LNCAP (cell line): ENCODE measurements around the gene UBAC1.

Source experiments
- TF ChIP-seq, protein P1 (sequence below): fragments of 450-650 bp; IDR thresholded peaks from 2 replicates; pipeline ENCODE4 v1.5.1; 2017; ENCODE audit warnings: mild to moderate bottlenecking

Gene UBAC1

DNA sequence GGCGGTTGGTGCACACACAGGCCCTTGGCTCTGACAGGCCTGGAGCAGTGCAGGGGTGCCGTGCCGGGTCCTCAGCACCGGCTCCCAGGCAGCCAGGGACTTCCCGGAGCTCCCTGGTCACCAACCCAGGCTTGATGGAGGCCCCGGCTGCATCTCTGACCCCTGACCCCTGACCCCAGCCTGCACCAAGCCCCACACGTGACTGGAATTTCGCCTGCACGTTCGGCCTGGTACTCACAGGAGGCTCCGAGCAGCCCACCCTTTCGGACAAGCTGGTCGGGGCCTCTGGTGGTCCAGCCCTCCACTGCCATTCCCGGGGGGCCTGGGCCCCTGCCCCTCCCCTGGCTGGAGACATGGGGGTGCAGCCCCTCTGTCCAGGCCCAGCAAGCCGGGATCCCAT is 25.4 kb upstream of the UBAC1 start:
- TF ChIP-seq, protein P1, sequence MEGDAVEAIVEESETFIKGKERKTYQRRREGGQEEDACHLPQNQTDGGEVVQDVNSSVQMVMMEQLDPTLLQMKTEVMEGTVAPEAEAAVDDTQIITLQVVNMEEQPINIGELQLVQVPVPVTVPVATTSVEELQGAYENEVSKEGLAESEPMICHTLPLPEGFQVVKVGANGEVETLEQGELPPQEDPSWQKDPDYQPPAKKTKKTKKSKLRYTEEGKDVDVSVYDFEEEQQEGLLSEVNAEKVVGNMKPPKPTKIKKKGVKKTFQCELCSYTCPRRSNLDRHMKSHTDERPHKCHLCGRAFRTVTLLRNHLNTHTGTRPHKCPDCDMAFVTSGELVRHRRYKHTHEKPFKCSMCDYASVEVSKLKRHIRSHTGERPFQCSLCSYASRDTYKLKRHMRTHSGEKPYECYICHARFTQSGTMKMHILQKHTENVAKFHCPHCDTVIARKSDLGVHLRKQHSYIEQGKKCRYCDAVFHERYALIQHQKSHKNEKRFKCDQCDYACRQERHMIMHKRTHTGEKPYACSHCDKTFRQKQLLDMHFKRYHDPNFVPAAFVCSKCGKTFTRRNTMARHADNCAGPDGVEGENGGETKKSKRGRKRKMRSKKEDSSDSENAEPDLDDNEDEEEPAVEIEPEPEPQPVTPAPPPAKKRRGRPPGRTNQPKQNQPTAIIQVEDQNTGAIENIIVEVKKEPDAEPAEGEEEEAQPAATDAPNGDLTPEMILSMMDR, result no peak

DNA sequence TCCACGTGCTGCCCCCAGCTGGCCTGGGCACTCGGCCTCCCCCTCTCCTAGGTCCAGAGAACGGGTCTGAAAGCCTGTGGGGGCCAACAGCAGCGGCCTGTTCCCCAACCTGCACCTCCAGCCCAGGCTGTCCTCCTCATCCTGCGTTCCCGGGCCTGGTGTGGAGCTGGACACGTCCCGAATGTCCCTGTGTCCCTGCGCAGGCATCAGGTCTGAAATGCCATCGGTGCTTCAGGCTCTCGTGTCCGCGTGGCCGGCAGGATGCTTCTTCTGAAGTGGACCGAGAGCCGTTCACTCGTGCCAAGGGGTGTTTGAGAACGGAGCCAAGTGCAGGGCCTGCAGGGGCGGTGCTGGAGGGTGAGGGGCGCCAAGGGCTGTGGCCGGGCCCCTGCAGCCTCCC is 24.7 kb upstream of the UBAC1 start:
- TF ChIP-seq, protein P1, result no peak

DNA sequence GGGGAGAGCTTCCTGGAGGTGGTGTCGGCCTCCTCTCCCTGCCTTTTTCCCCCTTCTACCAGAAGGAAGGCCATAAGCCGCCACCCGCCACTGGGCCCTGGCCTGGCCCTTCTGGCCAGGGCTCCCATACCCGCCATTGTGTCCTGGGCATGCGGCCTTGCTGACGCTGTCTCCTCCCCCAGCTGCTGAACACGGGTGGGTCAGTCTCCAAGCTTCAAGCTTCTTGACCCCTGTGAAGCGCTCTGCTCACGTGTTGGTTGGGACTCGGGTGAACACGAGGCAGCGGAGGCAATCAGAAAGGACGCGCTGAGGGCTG is 24.2 kb upstream of the UBAC1 start:
- TF ChIP-seq, protein P1, result no peak

DNA sequence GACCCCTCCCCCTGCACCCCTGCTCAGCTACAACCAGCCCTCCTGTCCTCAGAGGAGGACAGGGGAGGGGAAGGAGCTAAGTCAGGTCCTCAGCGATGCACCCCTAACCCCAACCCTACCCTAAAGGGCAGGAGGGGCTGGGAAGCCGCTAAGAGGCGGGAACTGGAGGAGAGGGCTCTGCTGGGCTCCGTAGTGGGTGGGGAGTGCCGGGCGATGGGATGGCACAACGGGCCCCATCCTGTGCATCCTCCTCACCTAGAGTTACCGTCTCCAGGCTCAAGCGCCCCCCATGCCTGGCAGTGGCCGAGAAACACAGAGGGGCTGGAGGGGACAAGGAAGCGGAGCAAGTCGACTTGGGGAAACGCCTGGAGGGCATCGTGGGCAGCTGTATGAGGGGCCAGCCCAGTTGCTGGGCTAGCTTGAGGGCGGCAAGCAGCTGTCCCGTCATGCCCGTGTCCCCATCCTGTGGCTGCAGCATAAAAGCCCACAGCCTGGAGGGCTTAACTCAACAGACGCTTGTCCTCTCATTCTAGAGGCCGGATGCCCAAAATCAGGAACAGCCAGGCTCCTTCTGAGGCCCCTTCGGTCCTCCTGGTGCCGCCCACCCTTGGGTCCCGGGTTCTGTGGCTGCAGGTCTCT is 23.0 kb upstream of the UBAC1 start:
- TF ChIP-seq, protein P1, result no peak

DNA sequence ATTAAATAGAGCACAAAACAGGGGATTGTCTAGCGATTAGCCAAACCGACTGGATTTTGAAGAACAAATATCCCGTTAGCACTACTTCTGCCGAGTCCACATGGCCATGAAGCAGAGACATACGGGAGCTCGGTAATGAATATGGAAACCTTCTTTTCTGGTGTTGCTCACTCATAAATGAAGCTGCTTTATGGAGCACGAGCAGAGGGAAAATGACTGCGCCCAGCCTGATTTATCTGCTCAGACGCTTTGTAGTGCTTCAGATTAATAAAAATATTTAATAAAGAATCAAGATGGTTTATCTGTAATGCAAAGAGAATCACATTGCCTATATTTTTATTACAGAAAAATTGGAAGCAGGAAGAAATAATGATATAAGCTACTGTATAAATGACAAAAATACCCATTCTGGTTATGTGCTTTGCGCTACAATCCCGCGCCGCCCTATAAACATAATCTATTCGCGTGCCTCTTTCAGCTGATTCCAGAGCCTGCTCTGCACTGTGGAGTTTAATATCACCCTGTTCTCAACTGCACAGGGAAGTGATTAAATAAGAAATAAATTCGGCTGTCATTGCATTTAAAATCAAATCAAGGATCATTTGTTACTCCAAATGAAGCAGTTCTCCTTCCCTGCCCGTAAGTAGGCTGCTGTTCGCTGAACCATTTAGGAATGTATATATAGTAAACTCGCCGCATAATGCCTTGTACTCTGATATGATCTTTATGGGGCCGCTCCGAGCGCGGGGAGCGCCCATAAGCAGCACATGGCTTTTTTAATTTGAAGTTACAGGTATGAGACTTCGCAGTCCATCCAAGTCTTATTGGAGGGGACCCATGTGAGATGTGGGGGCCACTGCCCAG is 22.3 kb upstream of the UBAC1 start:
- TF ChIP-seq, protein P1, result no peak

DNA sequence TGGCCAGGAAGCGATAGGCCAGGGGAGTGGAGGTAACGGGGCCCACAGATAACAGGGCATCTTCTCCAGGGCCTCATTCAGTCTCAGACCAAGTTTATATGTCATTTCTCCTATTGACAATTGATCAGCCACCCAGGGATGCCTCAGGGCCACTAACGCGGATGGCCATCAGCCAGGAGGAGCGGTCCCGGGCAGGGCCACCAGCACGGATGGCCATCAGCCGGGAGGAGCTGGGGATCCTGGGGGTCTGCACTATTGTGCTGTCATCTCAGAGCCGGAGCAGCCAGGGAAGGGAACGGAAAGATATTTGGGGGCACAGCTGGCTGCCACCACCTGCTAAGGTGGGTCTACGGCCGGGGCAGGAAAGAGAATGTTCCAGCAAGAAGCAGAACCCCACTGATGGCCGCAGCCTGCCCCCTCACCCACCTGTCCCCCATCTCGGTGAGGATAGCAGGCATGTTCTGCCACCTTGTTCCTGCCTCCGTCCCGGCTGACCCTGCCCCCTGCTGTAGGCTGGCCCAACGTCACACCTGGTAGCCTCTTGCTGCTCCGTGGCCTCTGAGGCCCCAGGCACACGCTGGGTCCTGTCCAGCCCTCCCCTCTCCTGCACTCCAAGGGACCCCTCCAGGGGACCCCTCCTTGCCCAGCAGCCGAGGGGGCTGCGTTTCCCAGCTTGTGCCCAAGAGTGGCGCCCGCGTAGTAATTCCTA is 21.5 kb upstream of the UBAC1 start:
- TF ChIP-seq, protein P1, result no peak

DNA sequence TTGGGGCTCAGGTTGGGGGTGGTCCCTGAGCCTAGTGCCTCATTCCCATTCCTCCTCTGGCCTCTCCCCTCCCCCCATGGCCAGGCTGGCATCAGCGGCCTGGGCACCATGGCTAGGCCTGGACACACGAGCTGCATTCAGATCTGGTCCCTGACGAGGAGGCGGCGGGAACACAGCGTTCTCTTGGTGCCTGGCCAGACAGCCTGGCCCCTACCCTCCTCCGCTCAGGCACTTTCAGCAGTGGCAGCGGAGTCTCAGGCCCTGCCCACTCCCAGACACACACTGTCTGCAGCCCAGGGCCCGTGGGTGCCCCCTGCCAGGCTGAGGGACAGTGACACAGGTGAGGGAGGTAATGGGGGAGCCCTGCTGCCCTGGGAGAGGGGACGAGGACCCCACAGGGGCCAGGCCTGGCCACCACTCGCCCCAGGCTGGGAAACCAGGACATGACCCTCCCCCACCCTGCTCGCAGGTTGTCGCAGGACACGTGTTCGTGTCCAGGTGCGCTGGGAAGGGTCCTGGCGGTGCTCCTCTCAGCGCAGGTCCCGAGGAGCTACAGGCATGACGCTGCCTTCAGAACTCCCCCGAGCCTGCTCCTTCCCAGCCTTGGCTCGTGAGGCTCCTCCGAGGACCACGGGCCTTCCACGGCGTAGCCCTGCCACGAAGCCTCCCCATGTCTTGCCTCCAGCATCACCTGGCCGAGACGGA is 19.9 kb upstream of the UBAC1 start:
- TF ChIP-seq, protein P1, result no peak
